Right lobe of liver (tissue), 6 donors: ENCODE results near the gene UNC5B. TPM values are rescaled to one million over a fixed set of nuclear protein-coding genes. Genes with fewer than 3 reads are reported as not detected.

Experiments used
- ATAC-seq, 4 donors: fragments of 200-7000 bp; cut with Tn5 transposase; one replicate each; pipeline ENCODE4 v1.9.1; 2020; ENCODE audit warnings: mild to moderate bottlenecking in 4 of 4, moderate library complexity in 4 of 4
- DNase-seq, 3 donors: peaks; one replicate each; pipeline ENCODE4 v3.0.0-alpha.2; 2020
- H3K27ac ChIP-seq, 3 donors: fragments of 200-600 bp; one replicate each; pipeline ENCODE4 v1.8.0; 2022
- H3K27me3 ChIP-seq, 2 donors: fragments of 200-600 bp; one replicate each; pipeline ENCODE4 v1.8.0; 2022
- H3K36me3 ChIP-seq, 4 donors: fragments of 200-600 bp; sonication (generic) in 1 of 4; one replicate each; pipeline versions ENCODE4 v1.5.1 to v1.8.0; 2017 to 2022; ENCODE audit warnings: control low read depth in 1 of 4
- H3K4me1 ChIP-seq, 4 donors: fragments of 200-600 bp; sonication (generic) in 1 of 4; one replicate each; pipeline versions ENCODE4 v1.5.1 to v1.8.0; 2017 to 2022; ENCODE audit warnings: control low read depth in 1 of 4
- H3K4me3 ChIP-seq, 3 donors: fragments of 200-600 bp; one replicate each; pipeline ENCODE4 v1.8.0; 2022
- H3K9me3 ChIP-seq, 4 donors: fragments of 200-600 bp; sonication (generic) in 1 of 4; one replicate each; pipeline versions ENCODE4 v1.5.1 to v1.8.0; 2017 to 2022; ENCODE audit warnings: control low read depth in 1 of 4
- CTCF ChIP-seq, 4 donors: fragments of 200-600 bp in 3 of 4; fragments of 450-650 bp in 1 of 4; IDR thresholded peaks; one replicate each; pipeline versions ENCODE4 v1.5.1 to v1.8.0; 2016 to 2022; ENCODE audit warnings: antibody characterized with exemption in 4 of 4, mild to moderate bottlenecking in 2 of 4
- POLR2A ChIP-seq: fragments of 450-650 bp; IDR thresholded peaks from one replicate; pipeline ENCODE4 v1.6.1; 2017; ENCODE audit warnings: antibody characterized with exemption, mild to moderate bottlenecking
- WGBS: methylation state at CpG from one replicate; pipeline ENCODE4 v1.1.6; 2018; ENCODE audit warnings: low coverage, low lambda C conversion rate; ENCODE audit not compliant: insufficient coverage; ENCODE audit errors: missing lambda C conversion rate; 5-methylcytosine and 5-hydroxymethylcytosine counted together
- intact Hi-C, 2 donors: fragments of 100-400 bp; cut with DNase I; formaldehyde crosslinking; loops; one replicate each; pipeline versions ENCODE4 v1.11.2 to v1.14.1; 2022
- total RNA-seq, 6 experiments: library from RNA; depleted of rRNA in 2 of 6; stranded (reverse); fragments of >200 nt in 2 of 6; fragmentation: NEBNext Ultra II Directional in 3 of 6; extraction: Animal tissue kit (Norgen Biotek cat#: 25700) in 3 of 6; gene quantifications; one replicate each; pipeline versions ENCODE4 v1.1.0 to v1.2.4, GENCODE V29; 2016 to 2023
- donor health status: DM: no; HTN: yes; CAD: no.
- donor health status: DM: no; HTN: no; CAD: no.
- donor health status: DM: no; HTN: no; CAD: no.
- donor health status: DM: no; HTN: yes; CAD: no.
- donor health status: DM: no; HTN: yes; CAD: no.

The UNC5B gene
- total RNA-seq, 6 experiments from 2014 or later = 1.0 to 6.2 (median 2.1) TPM

GRCh38 chr10:71178880-71179279 lies 33.5 kb upstream of the UNC5B start:
- ATAC-seq = peak in 1 of 4 donors; percentile 9
- Histone ChIP-seq H3K4me1 (no peaks in the 10 kb centered on the region), H3K27me3 (no peaks in the 10 kb centered on the region), H3K9me3 (no peaks in the 10 kb centered on the region), H3K4me3 (no peak overlapping the region), H3K36me3 (no peaks in the 10 kb centered on the region), H3K27ac (no peak overlapping the region)
- DNase-seq = no peak
- WGBS = 71% methylated on average over 1 of the region's 3 CpGs
- no peak for TF ChIP-seq CTCF (IDR thresholded peaks at IDR 0.05)
- no peak for TF ChIP-seq POLR2A
- intact Hi-C loops = no loop called here

- DNase-seq (no peak), ATAC-seq (no peak)
- H3K36me3 ChIP-seq = no peaks in the 10 kb centered on the region
- no peaks in the 10 kb centered on the region for H3K9me3 ChIP-seq
- no CpG with 5 or more reads among the region's 3 CpGs for WGBS
- no peaks in the 10 kb centered on the region for H3K27me3 ChIP-seq
- TF ChIP-seq POLR2A (no peak), CTCF (IDR thresholded peaks at IDR 0.05) (no peak)
- H3K4me1 ChIP-seq = no peaks in the 10 kb centered on the region
- H3K27ac ChIP-seq = no peak overlapping the region
- intact Hi-C loops = no loop called here
- no peak overlapping the region for H3K4me3 ChIP-seq
Observed at GRCh38 chr10:71179382-71179781, 33.0 kb upstream of the UNC5B start.

- WGBS = 41% methylated on average over 5 of the region's 6 CpGs
- intact Hi-C loops = no loop called here
Observed at GRCh38 chr10:71184421-71184820, 27.9 kb upstream of the UNC5B start.

GRCh38 chr10:71185209-71185608 lies 27.2 kb upstream of the UNC5B start:
- intact Hi-C loops = no loop called here
- no peaks in the 10 kb centered on the region for H3K9me3 ChIP-seq
- TF ChIP-seq CTCF (IDR thresholded peaks at IDR 0.05) (no peak), POLR2A (no peak)
- ATAC-seq (no peak), DNase-seq (no peak)
- no peaks in the 10 kb centered on the region for H3K36me3 ChIP-seq
- 51% methylated on average over 2 of the region's 4 CpGs for WGBS
- no peak overlapping the region for H3K27ac ChIP-seq
- H3K27me3 ChIP-seq = no peaks in the 10 kb centered on the region
- no peaks in the 10 kb centered on the region for H3K4me1 ChIP-seq
- no peak overlapping the region for H3K4me3 ChIP-seq

More at GRCh38 chr10:71184421-71184820, 27.9 kb upstream of the UNC5B start:
- TF ChIP-seq CTCF (IDR thresholded peaks at IDR 0.05) (no peak), POLR2A (no peak)
- no peaks in the 10 kb centered on the region for H3K36me3 ChIP-seq
- H3K4me3 ChIP-seq = no peak overlapping the region
- H3K9me3 ChIP-seq = no peaks in the 10 kb centered on the region
- H3K4me1 ChIP-seq = no peaks in the 10 kb centered on the region
- no peaks in the 10 kb centered on the region for H3K27me3 ChIP-seq
- H3K27ac ChIP-seq = no peak overlapping the region
- ATAC-seq (no peak), DNase-seq (no peak)

- intact Hi-C loops = no loop called here
- Histone ChIP-seq H3K4me3 (no peak overlapping the region), H3K36me3 (no peaks in the 10 kb centered on the region), H3K9me3 (no peaks in the 10 kb centered on the region), H3K27ac (no peak overlapping the region), H3K4me1 (no peaks in the 10 kb centered on the region), H3K27me3 (no peaks in the 10 kb centered on the region)
- TF ChIP-seq CTCF (IDR thresholded peaks at IDR 0.05) (no peak), POLR2A (no peak)
- 64% methylated on average over 5 of the region's 11 CpGs for WGBS
- no peak for ATAC-seq
- no peak for DNase-seq
Observed at GRCh38 chr10:71187197-71187596, 25.2 kb upstream of the UNC5B start.
